Natural killer cell treated with Interleukin-12 subunit alpha and Interleukin-12 subunit beta and Interleukin-15 and Interleukin-18, amount 100 ng/mL, for 72 hours (primary cell): ENCODE measurements around the gene EPM2A. TPM values are rescaled to one million over a fixed set of nuclear protein-coding genes. Genes with fewer than 3 reads are reported as not detected.

Source experiments
- ATAC-seq, 2 donors: fragments of 150-1000 bp; cut with Tn5 transposase in 1 of 2; sonication (Bioruptor Pico), chemical (Tn5 transposase) in 1 of 2; 2 replicates each; pipeline ENCODE4 v1.10.0; 2021
- DNase-seq: peaks from one replicate; pipeline ENCODE4 v3.0.0; 2022; ENCODE audit warnings: low spot score
- H3K27ac Mint-ChIP-seq, 2 donors: 1 replicate in 1 of 2; 2 replicates in 1 of 2; pipeline ENCODE4 v1.8.0; 2022; ENCODE audit warnings: mixed read lengths in 2 of 2, mild to moderate bottlenecking in 1 of 2, moderate library complexity in 1 of 2
- H3K27me3 Mint-ChIP-seq, 2 donors: 1 replicate in 1 of 2; 2 replicates in 1 of 2; pipeline ENCODE4 v1.8.0; 2022; ENCODE audit warnings: mixed read lengths in 2 of 2
- H3K36me3 Mint-ChIP-seq: one replicate; pipeline ENCODE4 v1.8.0; 2022; ENCODE audit warnings: mixed read lengths
- H3K4me1 Mint-ChIP-seq, 2 donors: 1 replicate in 1 of 2; 2 replicates in 1 of 2; pipeline ENCODE4 v1.8.0; 2022; ENCODE audit warnings: low read depth in 2 of 2, mixed read lengths in 2 of 2, mild to moderate bottlenecking in 1 of 2
- H3K4me3 Mint-ChIP-seq: one replicate; pipeline ENCODE4 v1.8.0; 2022; ENCODE audit warnings: mixed read lengths
- H3K9me3 Mint-ChIP-seq: 2 replicates; pipeline ENCODE4 v1.8.0; 2022; ENCODE audit warnings: mixed read lengths
- total RNA-seq, 2 donors: library from RNA; stranded (reverse); gene quantifications; one replicate each; pipeline ENCODE4 v1.2.3, GENCODE V29; 2022

Gene EPM2A
- total RNA-seq, 2 donors from 2014 or later: 5.8 to 10.6 TPM

DNA sequence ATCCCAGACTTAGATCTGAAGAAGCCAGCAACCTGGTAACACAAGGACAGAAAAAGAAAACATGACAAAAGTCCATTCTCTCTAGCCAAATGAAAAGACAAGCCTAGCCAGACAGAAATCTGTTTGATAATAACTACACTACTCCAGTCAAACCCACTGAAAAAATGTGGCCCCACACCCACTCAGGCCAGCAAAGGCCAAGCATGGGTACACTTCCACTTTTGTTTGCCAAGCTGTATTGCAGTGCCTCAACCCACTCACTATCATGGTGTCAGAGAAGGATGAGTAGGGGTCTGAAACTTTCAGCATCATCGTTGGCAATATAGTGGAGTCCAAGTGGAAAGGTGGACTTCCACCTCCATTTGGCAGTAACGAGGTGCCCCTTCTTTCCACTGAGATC, 45.8 kb downstream of the EPM2A start:
- Mint-ChIP-seq H3K4me3 (no peak overlapping the region), H3K4me1 (no peaks in the 10 kb centered on the region), H3K27me3 (peaks cover 0 to 8% of the 10 kb centered on the region in 2 donors), H3K27ac (no peak overlapping the region), H3K9me3 (no peaks in the 10 kb centered on the region), H3K36me3 (no peaks in the 10 kb centered on the region)
- ATAC-seq (no peak), DNase-seq (no peak)

DNA sequence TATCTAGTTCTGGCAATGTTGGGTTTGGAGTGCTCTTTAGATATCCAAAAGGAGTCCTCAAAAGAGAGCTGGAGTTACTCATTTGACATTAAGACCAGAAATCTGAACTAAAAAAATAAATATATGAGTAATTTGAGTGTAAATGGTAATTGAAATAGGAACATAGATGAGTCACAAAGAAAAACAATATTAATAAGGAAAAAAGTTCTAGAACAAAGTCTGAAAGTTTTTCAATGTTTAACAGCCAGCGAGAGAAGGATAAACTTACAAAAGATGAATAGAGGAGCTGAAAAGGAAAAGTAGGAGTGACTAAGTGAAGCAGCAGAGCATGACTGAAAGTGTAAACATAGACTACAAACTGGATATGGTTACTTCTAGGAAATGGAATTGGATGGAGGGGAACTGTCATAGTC, 46.8 kb downstream of the EPM2A start:
- peaks cover 0 to 8% of the 10 kb centered on the region in 2 donors for H3K27me3 Mint-ChIP-seq
- H3K4me3 Mint-ChIP-seq: no peak overlapping the region
- no peak for DNase-seq
- no peaks in the 10 kb centered on the region for H3K36me3 Mint-ChIP-seq
- H3K9me3 Mint-ChIP-seq: no peaks in the 10 kb centered on the region
- H3K4me1 Mint-ChIP-seq: no peaks in the 10 kb centered on the region
- no peak overlapping the region for H3K27ac Mint-ChIP-seq
- ATAC-seq: no peak

DNA sequence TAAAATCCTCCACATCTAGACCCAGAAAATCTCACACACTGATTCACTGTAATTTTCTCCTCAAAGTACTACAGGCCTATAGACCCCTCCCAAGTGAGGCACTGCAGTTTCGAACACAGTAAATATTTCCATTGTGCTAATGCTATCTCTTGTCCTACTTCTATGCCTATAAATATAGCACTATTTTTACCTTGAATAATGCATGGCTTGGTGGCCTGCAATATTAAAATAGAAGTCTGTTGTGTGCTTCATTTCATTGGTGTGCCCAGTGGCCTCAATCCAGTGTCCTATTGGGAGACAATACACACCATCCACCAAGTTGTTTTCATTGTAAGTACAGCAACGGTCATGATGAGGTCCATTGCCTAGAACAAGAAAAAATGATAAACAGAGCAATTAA, 49.4 kb downstream of the EPM2A start:
- Mint-ChIP-seq H3K4me1 (no peaks in the 10 kb centered on the region), H3K9me3 (no peaks in the 10 kb centered on the region), H3K27me3 (no peaks in the 10 kb centered on the region), H3K36me3 (peaks cover 10% of the 10 kb centered on the region), H3K27ac (no peak overlapping the region), H3K4me3 (no peak overlapping the region)
- DNase-seq (no peak), ATAC-seq (no peak)

DNA sequence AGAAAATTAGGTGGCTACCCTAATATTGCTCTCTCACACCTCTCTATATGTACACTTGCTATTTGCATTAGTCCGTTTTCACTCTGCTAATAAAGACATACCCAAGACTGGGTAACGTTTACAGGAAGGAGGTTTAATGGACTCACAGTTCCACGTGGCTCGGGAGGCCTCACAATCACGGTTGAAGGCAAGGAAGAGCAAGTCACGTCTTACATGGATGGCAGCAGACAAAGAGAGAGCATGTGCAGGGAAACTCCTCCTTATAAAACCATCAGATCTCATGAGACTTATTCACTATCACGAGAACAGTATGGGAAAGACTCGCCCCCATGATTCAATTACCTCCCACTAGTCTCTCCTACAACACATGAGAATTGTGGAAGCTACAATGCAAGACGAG, 53.4 kb downstream of the EPM2A start:
- H3K4me3 Mint-ChIP-seq: no peak overlapping the region
- peaks cover 15% of the 10 kb centered on the region for H3K36me3 Mint-ChIP-seq

DNA sequence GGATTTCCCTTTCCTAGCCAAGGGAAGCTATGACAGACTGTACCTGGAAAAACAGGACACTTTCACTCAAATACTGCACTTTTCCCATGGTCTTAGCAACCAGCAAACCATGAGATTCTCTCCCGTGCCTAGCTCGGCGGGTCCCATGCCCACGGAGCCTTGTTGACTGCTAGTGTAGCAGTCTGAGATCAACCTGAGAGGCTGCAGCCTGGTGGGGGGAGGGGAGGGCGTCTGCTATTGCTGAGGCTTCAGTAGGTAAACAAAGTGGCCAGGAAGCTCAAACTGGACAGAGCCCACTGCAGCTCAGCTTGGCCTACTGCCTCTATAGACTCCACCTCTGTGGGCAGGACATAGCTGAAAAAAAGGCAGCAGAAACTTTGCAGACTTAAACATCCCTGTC, 61.8 kb downstream of the EPM2A start:
- Mint-ChIP-seq H3K27me3 (no peaks in the 10 kb centered on the region), H3K4me1 (peaks cover 0 to 6% of the 10 kb centered on the region in 2 donors), H3K27ac (no peak overlapping the region), H3K9me3 (peaks cover 2% of the 10 kb centered on the region), H3K4me3 (no peak overlapping the region), H3K36me3 (peaks cover 16% of the 10 kb centered on the region)
- no peak for DNase-seq
- ATAC-seq: no peak

More for the DNA sequence above, 53.4 kb downstream of the EPM2A start:
- no peaks in the 10 kb centered on the region for H3K27me3 Mint-ChIP-seq
- H3K9me3 Mint-ChIP-seq: no peaks in the 10 kb centered on the region
- DNase-seq (no peak), ATAC-seq (no peak)
- no peaks in the 10 kb centered on the region for H3K4me1 Mint-ChIP-seq
- H3K27ac Mint-ChIP-seq: no peak overlapping the region

DNA sequence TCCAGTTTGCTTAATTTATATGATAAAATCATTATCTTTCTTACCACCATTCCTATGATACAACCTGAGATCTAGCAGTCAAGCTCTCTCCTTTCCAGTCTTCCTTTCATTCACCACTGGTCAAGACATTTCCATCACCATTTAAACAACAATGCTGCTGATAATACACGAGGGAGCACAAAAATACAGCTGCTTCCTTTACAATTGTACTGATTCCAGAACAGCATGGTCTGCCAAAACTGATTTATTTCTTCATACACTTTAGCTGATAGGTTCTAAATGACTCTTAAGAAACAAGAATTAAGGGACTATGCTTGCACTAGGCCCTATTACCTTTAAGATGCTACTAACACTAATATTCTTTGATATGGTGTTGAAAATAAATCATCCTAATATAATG, 65.0 kb downstream of the EPM2A start:
- Mint-ChIP-seq H3K9me3 (peaks cover 2% of the 10 kb centered on the region), H3K4me1 (peaks cover 0 to 6% of the 10 kb centered on the region in 2 donors), H3K27me3 (no peaks in the 10 kb centered on the region), H3K27ac (no peak overlapping the region), H3K4me3 (no peak overlapping the region), H3K36me3 (peaks cover 7% of the 10 kb centered on the region)
- DNase-seq (no peak), ATAC-seq (no peak)

DNA sequence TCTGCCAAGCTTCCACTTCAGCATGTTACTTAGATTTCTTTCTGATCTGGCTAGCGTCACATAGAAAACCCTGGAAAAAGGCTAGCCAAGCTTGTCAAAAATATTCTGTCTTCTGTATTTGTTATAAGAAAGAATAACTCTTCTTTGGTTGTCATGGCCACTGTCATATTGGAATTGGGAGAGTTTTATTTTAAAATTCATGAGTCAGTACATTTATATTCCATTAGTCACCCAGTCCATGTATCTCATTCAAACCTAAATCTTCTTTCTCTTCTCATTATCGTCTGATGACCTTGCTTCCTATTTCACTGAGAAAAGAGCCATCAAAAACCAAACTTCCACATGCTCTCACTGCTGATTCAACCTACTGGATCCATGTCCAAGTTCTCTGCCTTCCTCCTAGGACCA, 65.7 kb downstream of the EPM2A start:
- peaks cover 2% of the 10 kb centered on the region for H3K9me3 Mint-ChIP-seq
- ATAC-seq (no peak), DNase-seq (no peak)
- H3K4me3 Mint-ChIP-seq: no peak overlapping the region
- H3K4me1 Mint-ChIP-seq: peaks cover 0 to 4% of the 10 kb centered on the region in 2 donors
- H3K27me3 Mint-ChIP-seq: no peaks in the 10 kb centered on the region
- H3K36me3 Mint-ChIP-seq: peaks cover 5% of the 10 kb centered on the region
- no peak overlapping the region for H3K27ac Mint-ChIP-seq

DNA sequence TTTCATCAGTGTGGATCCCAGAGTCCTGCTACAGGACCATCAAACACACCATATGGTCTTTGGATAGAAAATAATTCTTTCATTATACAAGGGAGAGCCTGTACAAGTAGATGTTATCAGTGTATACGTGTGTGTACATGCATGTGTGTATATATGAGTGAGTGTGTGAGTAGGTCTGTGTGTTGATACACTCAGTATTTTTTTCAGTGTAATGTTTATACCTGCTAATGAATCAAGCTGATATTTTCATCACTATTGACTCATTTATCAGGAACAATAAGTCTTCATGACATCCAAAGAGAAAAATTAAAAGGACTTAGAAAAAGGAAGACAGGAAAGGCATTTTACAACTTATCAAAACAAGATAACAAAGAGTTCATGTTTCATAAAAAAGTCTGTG, 66.5 kb downstream of the EPM2A start:
- DNase-seq (no peak), ATAC-seq (no peak)
- H3K4me1 Mint-ChIP-seq: no peaks in the 10 kb centered on the region
- no peaks in the 10 kb centered on the region for H3K27me3 Mint-ChIP-seq
- no peak overlapping the region for H3K4me3 Mint-ChIP-seq
- no peaks in the 10 kb centered on the region for H3K36me3 Mint-ChIP-seq
- H3K9me3 Mint-ChIP-seq: no peaks in the 10 kb centered on the region
- no peak overlapping the region for H3K27ac Mint-ChIP-seq

DNA sequence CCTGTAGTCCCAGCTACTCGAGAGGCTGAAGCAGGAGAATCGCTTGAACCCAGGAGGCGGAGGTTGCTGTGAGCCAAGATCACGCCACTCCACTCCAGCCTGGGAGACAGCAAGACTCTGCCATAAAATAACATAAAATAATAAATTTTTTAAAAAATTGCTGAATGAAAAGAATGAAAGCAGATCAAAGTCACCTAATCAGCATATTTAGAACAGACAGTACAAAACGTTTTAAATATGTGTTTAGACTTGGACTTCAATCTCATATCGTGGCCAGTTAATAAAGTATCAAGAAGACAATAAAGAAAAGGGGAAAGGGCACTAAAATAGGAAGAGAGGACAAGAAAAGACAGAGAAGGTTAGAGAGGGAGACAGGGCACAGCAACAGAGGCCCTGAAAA, 74.6 kb downstream of the EPM2A start:
- Mint-ChIP-seq H3K36me3 (peaks cover 7% of the 10 kb centered on the region), H3K27me3 (no peaks in the 10 kb centered on the region), H3K9me3 (peaks cover 3% of the 10 kb centered on the region), H3K27ac (no peak overlapping the region), H3K4me3 (no peak overlapping the region), H3K4me1 (peaks cover 0 to 9% of the 10 kb centered on the region in 2 donors)
- ATAC-seq (no peak), DNase-seq (no peak)

DNA sequence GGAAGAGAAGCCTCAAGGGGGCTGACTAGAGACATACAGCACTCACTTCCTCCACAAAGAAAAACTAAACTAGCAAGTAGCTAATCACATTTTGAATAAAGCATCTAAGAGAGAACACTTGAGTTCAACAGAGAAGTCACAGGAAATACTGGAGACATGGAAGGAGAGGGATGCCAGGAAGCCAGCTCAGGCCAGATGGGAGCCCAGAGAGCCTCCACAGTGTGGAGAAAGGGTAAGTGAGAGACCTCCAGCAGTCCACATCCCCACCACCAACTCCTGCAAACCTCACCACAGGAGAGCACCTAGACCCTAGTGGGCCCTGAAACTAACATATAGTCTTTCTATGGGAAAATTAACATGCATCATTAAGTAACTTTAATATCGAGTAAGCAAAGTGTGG, 79.2 kb downstream of the EPM2A start:
- Mint-ChIP-seq H3K27ac (no peak overlapping the region), H3K4me3 (no peak overlapping the region), H3K4me1 (peaks cover 0 to 7% of the 10 kb centered on the region in 2 donors), H3K27me3 (no peaks in the 10 kb centered on the region), H3K36me3 (no peaks in the 10 kb centered on the region), H3K9me3 (no peaks in the 10 kb centered on the region)
- DNase-seq: no peak
- ATAC-seq: no peak

DNA sequence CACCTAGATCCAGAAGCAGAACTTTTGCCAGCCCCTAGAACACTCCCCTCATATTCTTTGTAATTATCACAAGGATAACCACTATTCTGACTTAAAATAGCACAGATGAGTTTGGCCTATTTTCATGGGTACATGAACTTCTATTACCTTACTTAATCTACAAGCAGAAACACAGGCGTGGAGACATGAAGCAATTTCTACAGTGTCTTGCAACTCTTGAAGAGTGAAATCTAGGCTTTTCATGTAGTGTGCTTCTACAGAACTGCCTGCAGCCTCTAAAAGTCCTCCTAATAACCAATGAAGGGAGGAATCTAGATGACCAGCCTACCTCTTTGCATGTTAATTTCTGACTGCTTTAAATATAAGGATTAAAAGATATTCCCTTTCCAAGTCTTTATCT, 82.7 kb downstream of the EPM2A start:
- Mint-ChIP-seq H3K4me3 (no peak overlapping the region), H3K36me3 (no peaks in the 10 kb centered on the region), H3K9me3 (no peaks in the 10 kb centered on the region), H3K27me3 (no peaks in the 10 kb centered on the region), H3K27ac (no peak overlapping the region), H3K4me1 (peaks cover 0 to 4% of the 10 kb centered on the region in 2 donors)
- DNase-seq: no peak
- ATAC-seq: no peak

DNA sequence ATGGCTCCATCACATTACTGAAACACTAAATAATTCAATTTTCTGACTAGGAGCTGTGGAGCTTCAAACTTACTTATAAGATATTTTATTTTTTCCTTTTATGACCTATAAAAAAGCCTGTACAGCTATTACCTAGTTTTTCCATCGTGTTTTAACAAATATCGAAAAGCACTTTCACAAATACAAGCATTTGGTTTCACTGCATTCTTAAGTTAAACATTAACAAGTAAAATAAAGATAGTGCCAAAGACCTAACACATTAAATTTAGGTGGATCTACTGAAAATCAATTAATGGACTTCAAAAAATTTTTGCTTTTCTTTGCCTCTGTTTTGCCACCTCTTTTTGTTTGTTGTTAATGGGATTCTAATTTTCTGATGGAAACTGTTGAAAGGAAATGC, 83.3 kb downstream of the EPM2A start:
- Mint-ChIP-seq H3K4me3 (no peak overlapping the region), H3K27ac (no peak overlapping the region), H3K9me3 (no peaks in the 10 kb centered on the region), H3K36me3 (no peaks in the 10 kb centered on the region), H3K27me3 (no peaks in the 10 kb centered on the region), H3K4me1 (peaks cover 0 to 4% of the 10 kb centered on the region in 2 donors)
- ATAC-seq (no peak), DNase-seq (no peak)

DNA sequence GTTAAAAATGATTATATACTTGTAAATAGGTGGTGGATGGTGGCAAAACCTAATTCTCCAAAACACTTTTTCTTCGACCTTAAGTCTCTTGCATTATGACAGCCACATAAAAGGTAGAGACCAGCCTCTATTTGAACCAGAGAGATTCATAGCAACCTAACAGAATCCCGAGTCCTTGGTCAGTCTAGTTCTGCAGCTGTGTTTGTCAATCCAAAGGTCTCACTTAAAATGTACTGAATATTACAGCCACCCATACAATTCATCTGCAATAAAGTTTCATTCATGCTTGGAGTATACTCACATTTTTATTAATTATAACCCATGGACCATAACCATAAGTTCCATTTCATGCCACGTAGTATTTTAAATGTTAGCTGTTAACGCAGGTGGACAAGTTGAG, 87.2 kb downstream of the EPM2A start:
- Mint-ChIP-seq H3K27me3 (no peaks in the 10 kb centered on the region), H3K4me1 (no peaks in the 10 kb centered on the region)

DNA sequence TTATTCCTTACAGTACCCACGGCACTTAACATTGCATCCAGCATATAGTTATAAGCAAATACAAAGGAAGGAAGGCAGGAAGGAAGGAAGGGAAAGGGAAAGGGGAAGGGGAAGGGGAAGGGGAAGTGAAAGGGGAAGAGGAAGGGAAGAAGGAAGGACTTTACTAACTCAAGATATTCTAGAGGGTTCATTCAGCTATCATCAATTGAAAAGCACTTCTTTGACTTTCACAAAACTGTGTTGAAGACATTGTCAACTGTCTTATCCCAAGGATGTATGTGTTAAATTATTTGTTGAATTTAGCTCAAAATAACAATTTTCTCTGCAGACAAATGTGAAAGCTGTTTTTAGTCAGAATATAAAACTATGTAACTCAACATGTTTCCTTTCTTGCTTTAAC, 87.7 kb downstream of the EPM2A start:
- no peaks in the 10 kb centered on the region for H3K4me1 Mint-ChIP-seq
- ATAC-seq (no peak), DNase-seq (no peak)
- no peaks in the 10 kb centered on the region for H3K36me3 Mint-ChIP-seq
- no peaks in the 10 kb centered on the region for H3K27me3 Mint-ChIP-seq
- H3K4me3 Mint-ChIP-seq: no peak overlapping the region
- H3K27ac Mint-ChIP-seq: no peak overlapping the region
- no peaks in the 10 kb centered on the region for H3K9me3 Mint-ChIP-seq

More for the DNA sequence above, 87.2 kb downstream of the EPM2A start:
- H3K4me3 Mint-ChIP-seq: no peak overlapping the region
- no peaks in the 10 kb centered on the region for H3K36me3 Mint-ChIP-seq
- DNase-seq: no peak
- no peaks in the 10 kb centered on the region for H3K9me3 Mint-ChIP-seq
- no peak overlapping the region for H3K27ac Mint-ChIP-seq
- ATAC-seq: no peak

DNA sequence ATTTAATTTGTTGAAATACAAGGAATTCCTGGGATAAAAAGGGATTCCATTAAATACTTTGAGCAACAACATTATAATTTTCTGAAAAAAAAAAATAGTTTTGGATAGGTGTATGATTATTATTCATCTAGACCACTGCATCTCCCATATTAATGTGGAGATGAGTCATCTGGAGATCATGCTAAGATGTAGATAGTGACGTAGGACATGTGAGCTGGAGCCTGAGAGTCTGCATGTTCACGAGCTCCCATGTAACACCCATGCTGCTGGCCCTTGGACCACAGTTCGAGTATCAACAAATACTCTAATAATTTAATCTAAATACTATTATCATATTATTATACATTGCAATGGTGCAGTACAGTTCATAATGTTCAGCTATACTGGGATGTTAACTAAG, 91.6 kb downstream of the EPM2A start:
- no peaks in the 10 kb centered on the region for H3K27me3 Mint-ChIP-seq
- no peaks in the 10 kb centered on the region for H3K4me1 Mint-ChIP-seq
- no peaks in the 10 kb centered on the region for H3K36me3 Mint-ChIP-seq
- no peak overlapping the region for H3K4me3 Mint-ChIP-seq
- H3K9me3 Mint-ChIP-seq: no peaks in the 10 kb centered on the region
- ATAC-seq (no peak), DNase-seq (no peak)
- H3K27ac Mint-ChIP-seq: no peak overlapping the region
